H1 (cell line): ENCODE data around the gene SPSB1. TPM values are rescaled to one million over a fixed set of nuclear protein-coding genes. Genes with fewer than 3 reads are reported as not detected.

ENCODE experiments used
- CTCF ChIA-PET: fragments of 300-600 bp; sonication (Branson Sonifier 250); formaldehyde crosslinking; loops from one replicate; lab custom pipeline; 2021; ENCODE audit not compliant: partially characterized antibody; lab: Charles Lee
- POLR2A ChIA-PET: fragments of 300-600 bp; sonication (Branson Sonifier 250); formaldehyde crosslinking; loops from one replicate; lab custom pipeline; 2021; ENCODE audit warnings: inconsistent platforms; ENCODE audit not compliant: partially characterized antibody; lab: Charles Lee
- DNase-seq, 2 experiments: peaks; one replicate each; pipeline versions ENCODE4 v3.0.0 to v3.0.0-alpha.2; 2010 to 2022; ENCODE audit warnings: low spot score in 2 of 2, low read depth in 1 of 2, mixed read lengths in 1 of 2
- FAIRE-seq: peaks from 2 replicates; lab custom pipeline; 2011; peaks lifted over from hg19 to GRCh38; lab: Jason Lieb, UNC
- H2AFZ ChIP-seq: 2 replicates; pipeline ENCODE4 v1.8.1; 2012; ENCODE audit warnings: low read length, inconsistent platforms
- H2AK5ac ChIP-seq: 2 replicates; pipeline ENCODE4 v1.6.1; 2013; ENCODE audit warnings: low read depth, low read length
- H2BK120ac ChIP-seq: replicated peaks from 2 replicates; pipeline ENCODE3; 2013; ENCODE audit warnings: low read depth, low read length, inconsistent platforms
- H2BK12ac ChIP-seq: 2 replicates; pipeline ENCODE4 v1.6.1; 2013; ENCODE audit warnings: low read depth, low read length
- H2BK15ac ChIP-seq: 2 replicates; pipeline ENCODE4 v1.6.1; 2013; ENCODE audit warnings: low read length
- H2BK20ac ChIP-seq: 2 replicates; pipeline ENCODE4 v1.6.1; 2013; ENCODE audit warnings: low read length
- H2BK5ac ChIP-seq: 2 replicates; pipeline ENCODE4 v1.6.1; 2013; ENCODE audit warnings: low read depth, low read length
- H3K14ac ChIP-seq: 2 replicates; pipeline ENCODE4 v1.6.1; 2013; ENCODE audit warnings: inconsistent platforms; ENCODE audit not compliant: insufficient read length
- H3K18ac ChIP-seq: 2 replicates; pipeline ENCODE4 v1.6.1; 2013; ENCODE audit warnings: low read length; ENCODE audit errors: extremely low read depth
- H3K23ac ChIP-seq: 2 replicates; pipeline ENCODE4 v1.6.1; 2013; ENCODE audit warnings: inconsistent platforms; ENCODE audit not compliant: insufficient read length
- H3K23me2 ChIP-seq: 2 replicates; pipeline ENCODE4 v1.6.1; 2013; ENCODE audit warnings: low read depth, low read length
- H3K27ac ChIP-seq: 2 replicates; pipeline ENCODE4 v1.6.1; 2011; ENCODE audit warnings: low read depth, low read length, inconsistent platforms
- H3K27me3 ChIP-seq, 4 experiments: replicated peaks in 1 of 4; 1 replicate in 1 of 4; 2 replicates in 3 of 4; pipeline versions ENCODE4 v1.6.1 to v1.8.1; 2011 to 2013; ENCODE audit warnings: low read length in 3 of 4, mild to moderate bottlenecking in 3 of 4, inconsistent platforms in 2 of 4, mixed read lengths in 2 of 4, moderate library complexity in 1 of 4; ENCODE audit not compliant: control insufficient read depth in 3 of 4, insufficient read depth in 3 of 4; ENCODE audit errors: extremely low read depth in 1 of 4
- H3K36me3 ChIP-seq, 4 experiments: 2 replicates each; pipeline versions ENCODE4 v1.6.1 to v1.8.1; 2011 to 2013; ENCODE audit warnings: mild to moderate bottlenecking in 4 of 4, low read length in 3 of 4, moderate library complexity in 2 of 4, control low read depth in 1 of 4, inconsistent platforms in 1 of 4; ENCODE audit not compliant: insufficient read depth in 4 of 4, control insufficient read depth in 2 of 4
- H3K4ac ChIP-seq: replicated peaks from 2 replicates; pipeline ENCODE3; 2013; ENCODE audit warnings: low read length, low read depth, mixed read lengths, inconsistent platforms; ENCODE audit not compliant: insufficient read length
- H3K4me1 ChIP-seq, 4 experiments: replicated peaks in 1 of 4; 1 replicate in 1 of 4; 2 replicates in 3 of 4; pipeline versions ENCODE4 v1.6.1 to v1.8.1; 2011 to 2013; ENCODE audit warnings: low read length in 3 of 4, inconsistent platforms in 2 of 4, mixed read lengths in 1 of 4; ENCODE audit not compliant: insufficient read depth in 4 of 4, control insufficient read depth in 3 of 4
- H3K4me2 ChIP-seq, 2 experiments: 2 replicates each; pipeline versions ENCODE4 v1.6.1 to v1.8.1; 2011 to 2013; ENCODE audit warnings: low read depth in 2 of 2, low read length in 2 of 2, control low read depth in 1 of 2, inconsistent platforms in 1 of 2, mild to moderate bottlenecking in 1 of 2; ENCODE audit not compliant: insufficient read depth in 1 of 2
- H3K4me3 ChIP-seq, 4 experiments: fragments of 200-600, 300-600 bp in 1 of 4; sonication (generic), shearing (Covaris generic), sonication (Bioruptor Twin) in 1 of 4; 2 replicates each; pipeline versions ENCODE4 v1.5.1 to v1.8.1; 2011 to 2016; ENCODE audit warnings: low read length in 4 of 4, low read depth in 3 of 4, control low read depth in 2 of 4, inconsistent platforms in 2 of 4, mild to moderate bottlenecking in 2 of 4, mixed read lengths in 1 of 4, moderate library complexity in 1 of 4; ENCODE audit not compliant: insufficient read depth in 2 of 4; ENCODE audit errors: extremely low read depth in 1 of 4
- H3K56ac ChIP-seq: replicated peaks from 2 replicates; pipeline ENCODE3; 2013; ENCODE audit warnings: low read depth, mild to moderate bottlenecking, mixed read lengths, low read length, inconsistent platforms; ENCODE audit not compliant: insufficient read length
- H3K79me1 ChIP-seq: 2 replicates; pipeline ENCODE4 v1.6.1; 2013; ENCODE audit warnings: low read depth, low read length, control low read depth
- H3K79me2 ChIP-seq, 2 experiments: 2 replicates each; pipeline versions ENCODE4 v1.6.1 to v1.8.1; 2012 to 2013; ENCODE audit warnings: low read length in 2 of 2, mild to moderate bottlenecking in 2 of 2, inconsistent platforms in 1 of 2; ENCODE audit not compliant: insufficient read depth in 2 of 2, control insufficient read depth in 1 of 2
- H3K9ac ChIP-seq, 4 experiments: replicated peaks in 1 of 4; 1 replicate in 1 of 4; 2 replicates in 3 of 4; pipeline versions ENCODE4 v1.6.1 to v1.8.1; 2011 to 2013; ENCODE audit warnings: low read depth in 3 of 4, low read length in 3 of 4, control low read depth in 2 of 4, mild to moderate bottlenecking in 2 of 4, moderate library complexity in 2 of 4, inconsistent platforms in 1 of 4; ENCODE audit errors: extremely low read depth in 1 of 4
- H3K9me3 ChIP-seq, 2 experiments: 2 replicates each; pipeline versions ENCODE4 v1.6.1 to v1.8.1; 2012 to 2013; ENCODE audit warnings: mild to moderate bottlenecking in 2 of 2, moderate library complexity in 2 of 2, control low read depth in 1 of 2, inconsistent platforms in 1 of 2, low read depth in 1 of 2, low read length in 1 of 2, mixed read lengths in 1 of 2; ENCODE audit not compliant: insufficient read depth in 2 of 2
- H4K20me1 ChIP-seq, 2 experiments: replicated peaks in 1 of 2; 2 replicates each; pipeline versions ENCODE3 to v1.8.1; 2011 to 2013; ENCODE audit warnings: inconsistent platforms in 2 of 2, low read length in 2 of 2, mild to moderate bottlenecking in 1 of 2; ENCODE audit not compliant: insufficient read depth in 2 of 2, control insufficient read depth in 1 of 2
- H4K5ac ChIP-seq: 2 replicates; pipeline ENCODE4 v1.6.1; 2013; ENCODE audit warnings: low read length, low read depth, mixed read lengths, inconsistent platforms; ENCODE audit not compliant: insufficient read length
- H4K8ac ChIP-seq: 2 replicates; pipeline ENCODE4 v1.8.0; 2013; ENCODE audit warnings: mild to moderate bottlenecking, moderate library complexity, low read length, inconsistent platforms; ENCODE audit not compliant: insufficient read depth; ENCODE audit errors: extremely low read depth
- H4K91ac ChIP-seq: replicated peaks from 2 replicates; pipeline ENCODE3; 2013; ENCODE audit warnings: low read length, mixed read lengths, inconsistent platforms; ENCODE audit not compliant: insufficient read length
- CEBPB ChIP-seq: IDR thresholded peaks from 2 replicates; pipeline ENCODE4 v1.6.1; 2012; ENCODE audit warnings: low read depth, low read length
- CREB1 ChIP-seq: IDR thresholded peaks from 2 replicates; pipeline ENCODE4 v1.6.1; 2012; ENCODE audit warnings: inconsistent platforms
- GABPA ChIP-seq: IDR thresholded peaks from 2 replicates; pipeline ENCODE4 v1.6.1; 2011; ENCODE audit warnings: mild to moderate bottlenecking, low read length, moderate library complexity, borderline replicate concordance; ENCODE audit not compliant: insufficient read depth
- MAX ChIP-seq: IDR thresholded peaks from 2 replicates; pipeline ENCODE4 v1.6.1; 2012; ENCODE audit warnings: inconsistent platforms
- TAF1 ChIP-seq: IDR thresholded peaks from 2 replicates; pipeline ENCODE4 v1.6.1; 2011; ENCODE audit warnings: mild to moderate bottlenecking, low read depth, low read length
- TCF12 ChIP-seq: IDR thresholded peaks from 2 replicates; pipeline ENCODE4 v1.6.1; 2011; ENCODE audit warnings: low read depth, mild to moderate bottlenecking, low read length
- ZNF274 ChIP-seq: IDR thresholded peaks from 2 replicates; pipeline ENCODE4 v1.7.0; 2012; ENCODE audit warnings: low read length, borderline replicate concordance; ENCODE audit errors: extremely low read depth
- WGBS, 2 experiments: shearing (Covaris generic) in 1 of 2; methylation state at CpG; one replicate each; pipeline versions ENCODE4 v1.1.6 to v1.1.7; 2013 to 2015; ENCODE audit warnings: low lambda C conversion rate in 2 of 2, mixed read lengths in 2 of 2, inconsistent platforms in 1 of 2, low coverage in 1 of 2, missing lambda C conversion rate in 1 of 2; ENCODE audit not compliant: insufficient replicate concordance in 2 of 2, insufficient coverage in 1 of 2, insufficient read length in 1 of 2; ENCODE audit errors: extremely low coverage in 1 of 2, missing lambda C conversion rate in 1 of 2; 5-methylcytosine and 5-hydroxymethylcytosine counted together
- polyA plus RNA-seq, 7 experiments: library from polyadenylated mRNA; depleted of rRNA in 3 of 7; stranded (reverse) in 5 of 7; unstranded in 2 of 7; fragments of >200 nt in 5 of 7; fragments of 200-250 nt in 2 of 7; gene quantifications; 1 replicate in 5 of 7; 2 replicates in 1 of 7; 4 replicates in 1 of 7; pipeline versions ENCODE4 v1.2.1 to v1.2.3, GENCODE V29; 2011 to 2013; ENCODE audit warnings: missing spikeins in 2 of 7, mixed read lengths in 2 of 7
- total RNA-seq: library from RNA; stranded (reverse); fragmentation: NEBNext Ultra II Directional; extraction: Animal tissue kit (Norgen Biotek cat#: 25700); gene quantifications from 2 replicates; pipeline ENCODE4 v1.2.1, GENCODE V29; 2021

Gene SPSB1
- total and polyA plus RNA-seq, 2 of the 8 experiments (the other 6 are each of a cell fraction or from before 2014, with no cell fraction given), result 5.3 to 6.4 TPM

GRCh38 chr1:9296850-9297249 is 4.2 kb downstream of the SPSB1 start:
- Histone ChIP-seq H3K56ac (no peak overlapping the region), H3K36me3 (no peaks in the 10 kb centered on the region), H3K14ac (no peak overlapping the region), H3K4me2 (no peak overlapping the region), H3K79me2 (no peaks in the 10 kb centered on the region; a peak in 2 of 4 replicates), H4K8ac (no peak overlapping the region), H4K91ac (no peak overlapping the region), H2AFZ (no peak overlapping the region), H2BK5ac (no peak overlapping the region), H2AK5ac (no peak overlapping the region), H3K4me3 (no peak overlapping the region), H3K27ac (no peak overlapping the region), H2BK120ac (no peak overlapping the region), H2BK15ac (no peak overlapping the region), H4K20me1 (peaks cover 0 to 22% of the 10 kb centered on the region in 2 experiments), H3K18ac (no peak overlapping the region), H3K4ac (no peak overlapping the region), H3K9me3 (no peaks in the 10 kb centered on the region), H3K4me1 (peaks cover 0 to 10% (median 5%) of the 10 kb centered on the region in 4 experiments; a peak in 4 of 7 replicates), H2BK20ac (no peak overlapping the region), H4K5ac (no peak overlapping the region), H3K9ac (no peak overlapping the region), H3K79me1 (peaks cover 9% of the 10 kb centered on the region; the same call in 1 of the 2 replicates), H3K23ac (no peak overlapping the region), H3K23me2 (peaks cover 11% of the 10 kb centered on the region), H3K27me3 (peaks cover 0 to 17% (median 14%) of the 10 kb centered on the region in 4 experiments; a peak in 6 of 7 replicates), H2BK12ac (no peak overlapping the region)
- 97% methylated on average over 6 of the region's 6 CpGs; no CpG with 5 or more reads in 1 of the 2 experiments for WGBS, 2 experiments
- ChIA-PET CTCF (interaction anchor here (1.0 to 1.3 kb wide), 2 partner anchors 158 to 194 kb away, joined by 3 to 6 read pairs; no protein-coding TSS in a partner anchor), POLR2A (no interaction called here)
- DNase-seq, result no peak
- no peak for FAIRE-seq
- TF ChIP-seq GABPA (no peak), MAX (no peak), CEBPB (no peak), TAF1 (no peak), ZNF274 (no peak), TCF12 (no peak), CREB1 (no peak)
